RCC 7860 (cell line): ENCODE measurements around the gene TACR2.

Source experiments
- DNase-seq: peaks from one replicate; pipeline ENCODE4 v3.0.0-alpha.2; 2015; ENCODE audit warnings: low spot score
- FAIRE-seq: peaks from 2 replicates; lab custom pipeline; 2012; peaks lifted over from hg19 to GRCh38; lab: Jason Lieb, UNC

TACR2 gene

DNA sequence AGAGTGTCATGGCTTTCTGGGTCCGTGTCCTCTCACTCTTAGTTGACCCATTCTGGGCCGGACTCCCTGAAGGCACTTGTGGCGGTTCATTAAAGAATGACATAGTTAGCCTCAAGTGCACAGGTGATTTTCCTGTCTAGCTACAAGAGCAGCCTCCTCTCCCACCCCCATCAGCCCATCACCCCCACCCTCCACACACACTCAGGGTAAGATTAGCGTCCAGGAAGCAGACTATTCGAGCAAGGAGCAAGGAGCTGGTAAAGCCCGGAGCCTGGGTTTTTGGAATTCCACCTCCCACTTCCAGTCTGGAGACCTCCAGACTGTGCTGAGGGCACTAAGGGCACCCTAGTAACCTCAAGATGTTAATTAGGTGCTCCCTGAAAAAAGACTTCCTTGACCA is 39.5 kb downstream of the TACR2 start:
- no peak for FAIRE-seq
- no peak for DNase-seq

DNA sequence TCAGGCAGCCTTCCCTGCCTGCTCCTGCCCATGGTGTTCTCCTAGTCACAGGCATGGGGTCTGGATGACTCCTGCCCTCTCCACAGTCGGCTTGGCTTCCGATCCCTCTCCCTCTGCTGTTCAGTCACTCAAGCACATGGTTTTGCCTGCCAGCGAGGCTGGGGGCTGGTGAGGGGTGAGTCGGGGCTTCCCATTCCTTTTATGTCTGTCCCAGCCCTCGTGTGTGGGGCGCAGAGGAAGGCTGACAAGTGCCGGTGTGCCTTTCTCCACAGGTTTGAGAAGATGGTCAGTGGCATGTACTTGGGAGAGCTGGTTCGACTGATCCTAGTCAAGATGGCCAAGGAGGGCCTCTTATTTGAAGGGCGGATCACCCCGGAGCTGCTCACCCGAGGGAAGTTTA is 40.1 kb downstream of the TACR2 start:
- DNase-seq = no peak
- FAIRE-seq = no peak

- no peak for FAIRE-seq
Observed at GRCh38 chr10:69375307-69376151, 41.2 kb downstream of the TACR2 start.

GRCh38 chr10:69374931-69375306 is 41.8 kb downstream of the TACR2 start:
- DNase-seq = no peak
- no peak for FAIRE-seq

More at GRCh38 chr10:69375307-69376151, 41.2 kb downstream of the TACR2 start:
- no peak for DNase-seq

DNA sequence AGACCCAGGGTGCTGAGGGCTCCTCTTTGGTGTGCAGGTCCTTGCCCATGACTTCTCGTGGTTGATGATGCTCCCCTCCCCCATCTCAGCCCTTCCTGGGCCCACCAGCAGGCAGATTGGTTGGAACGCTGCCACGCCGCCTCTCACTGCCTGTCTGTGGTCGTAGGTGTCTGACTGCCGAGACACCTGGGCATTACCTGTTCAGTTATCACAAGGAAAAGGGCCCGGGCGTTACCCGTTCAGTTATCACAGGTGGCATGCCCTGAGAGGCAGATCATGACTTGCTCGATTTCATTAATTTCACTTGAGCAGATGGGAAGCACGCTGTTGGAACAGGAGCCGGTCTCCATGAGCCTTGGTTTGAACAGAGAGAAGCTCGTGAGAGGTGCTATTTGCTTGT is 42.5 kb downstream of the TACR2 start:
- FAIRE-seq (no peak), DNase-seq (no peak)

DNA sequence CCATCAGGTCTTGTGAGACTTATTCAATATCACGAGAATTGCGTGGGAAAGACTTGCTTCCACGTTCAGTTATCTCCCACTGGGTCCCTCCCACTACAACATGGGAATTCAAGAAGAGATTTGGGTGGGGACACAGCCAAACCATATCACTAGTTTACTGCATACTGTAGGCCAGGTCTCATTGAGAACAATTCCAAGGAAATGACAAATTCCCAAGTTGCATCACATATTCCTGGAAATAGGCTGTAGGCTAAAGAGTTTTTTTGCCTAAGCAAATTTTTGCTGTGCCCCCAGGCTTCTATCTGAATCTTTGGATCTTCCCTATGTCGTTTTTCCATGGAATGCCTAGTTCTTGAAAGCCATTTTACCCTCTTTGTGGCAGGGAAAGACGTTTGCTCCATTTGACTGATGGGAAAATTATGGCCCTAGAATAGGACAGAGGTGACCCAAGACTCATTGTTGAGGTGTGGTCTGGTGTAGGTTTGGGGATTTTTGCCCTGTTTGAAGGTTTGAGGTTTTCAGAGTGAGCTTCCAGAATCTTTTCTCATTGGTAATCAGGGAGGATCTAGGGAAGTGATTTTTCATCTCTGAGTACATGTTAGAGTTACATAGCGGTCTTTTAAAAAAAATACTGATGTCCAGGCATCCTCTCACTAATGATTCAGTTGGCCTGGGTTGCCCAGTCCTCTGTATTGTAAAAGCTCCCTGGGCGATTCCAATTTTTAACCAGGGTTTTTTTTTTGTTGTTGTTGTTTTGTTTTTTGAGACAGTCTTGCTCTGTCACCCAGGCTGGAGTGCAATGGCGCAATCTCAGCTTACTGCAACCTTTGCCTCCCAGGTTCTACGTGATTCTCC is 44.4 kb downstream of the TACR2 start:
- no peak for DNase-seq
- no peak for FAIRE-seq

GRCh38 chr10:69367469-69367868 is 49.2 kb downstream of the TACR2 start:
- DNase-seq = no peak
- no peak for FAIRE-seq

DNA sequence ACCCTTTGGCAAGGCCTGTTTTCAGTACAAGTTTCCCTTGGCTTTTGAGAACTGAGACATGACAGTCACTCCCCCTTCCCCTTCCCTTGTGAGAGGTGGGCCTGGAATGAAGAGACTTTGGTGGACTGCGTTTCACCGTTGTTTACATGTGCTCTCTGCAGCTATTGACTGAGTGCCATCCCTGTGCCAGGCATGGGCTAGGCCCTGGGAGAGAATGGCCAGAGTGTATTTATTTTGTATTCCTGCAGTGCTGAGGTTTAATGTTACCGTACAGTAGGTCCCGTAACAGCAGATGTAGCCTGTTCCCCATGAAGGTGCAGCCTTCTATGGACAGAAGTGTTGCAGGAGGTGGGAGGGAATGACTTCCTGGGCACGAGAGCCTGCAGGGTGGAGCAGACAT is 50.0 kb downstream of the TACR2 start:
- no peak for FAIRE-seq
- DNase-seq = no peak

DNA sequence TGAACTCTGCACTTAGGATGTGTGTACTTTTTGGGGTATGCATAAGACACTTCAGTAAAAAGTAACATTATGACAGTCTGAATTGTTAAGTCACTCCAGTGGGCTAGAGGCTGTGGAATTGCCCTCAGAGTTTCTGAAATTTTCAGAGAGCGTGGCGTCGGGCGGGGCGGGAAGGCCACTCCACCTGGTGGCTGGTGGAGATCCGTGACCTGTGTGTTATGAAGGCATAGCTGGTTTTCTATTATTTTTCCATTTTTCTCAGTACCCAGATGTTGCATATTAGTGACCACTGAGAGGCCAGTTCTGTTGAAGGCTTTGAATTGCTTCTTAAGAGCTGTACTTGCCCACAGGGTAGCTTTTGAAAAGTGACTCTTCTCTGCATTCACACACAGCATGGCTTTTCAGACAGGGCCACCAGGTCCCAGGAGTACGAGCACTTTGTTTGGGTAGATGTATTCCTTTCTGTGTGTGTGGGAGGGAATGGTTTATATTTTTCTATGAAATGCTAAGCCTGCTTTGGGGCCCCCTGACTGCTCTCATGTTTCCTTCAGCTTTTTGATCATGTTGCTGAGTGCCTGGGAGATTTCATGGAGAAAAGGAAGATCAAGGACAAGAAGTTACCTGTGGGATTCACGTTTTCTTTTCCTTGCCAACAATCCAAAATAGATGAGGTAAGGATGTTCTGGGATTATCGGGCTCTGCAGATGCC is 52.3 kb downstream of the TACR2 start:
- DNase-seq = no peak
- FAIRE-seq = no peak

DNA sequence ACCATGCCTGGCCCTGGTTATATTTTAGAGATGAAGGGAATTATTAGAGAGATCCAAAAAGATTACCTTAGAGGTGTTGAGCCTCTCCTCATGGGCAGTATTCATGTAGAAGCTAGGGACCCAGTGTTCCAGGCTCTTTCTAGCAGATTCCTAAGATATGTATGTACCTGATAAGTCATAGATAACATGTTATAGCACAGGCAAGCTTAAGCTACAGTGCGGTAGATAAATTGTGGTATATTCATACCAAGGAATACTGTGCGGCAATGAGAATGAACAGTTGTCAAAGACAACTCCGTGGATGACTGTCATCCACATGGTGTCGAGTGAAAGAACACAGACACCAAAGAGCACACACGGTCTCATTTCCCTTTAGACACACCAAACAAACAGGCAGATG is 53.1 kb downstream of the TACR2 start:
- FAIRE-seq = no peak

GRCh38 chr10:69362471-69362954 is 54.2 kb downstream of the TACR2 start:
- DNase-seq (peak; percentile 73), FAIRE-seq (peak; percentile 71)

More for the DNA sequence above, 53.1 kb downstream of the TACR2 start:
- DNase-seq = no peak

DNA sequence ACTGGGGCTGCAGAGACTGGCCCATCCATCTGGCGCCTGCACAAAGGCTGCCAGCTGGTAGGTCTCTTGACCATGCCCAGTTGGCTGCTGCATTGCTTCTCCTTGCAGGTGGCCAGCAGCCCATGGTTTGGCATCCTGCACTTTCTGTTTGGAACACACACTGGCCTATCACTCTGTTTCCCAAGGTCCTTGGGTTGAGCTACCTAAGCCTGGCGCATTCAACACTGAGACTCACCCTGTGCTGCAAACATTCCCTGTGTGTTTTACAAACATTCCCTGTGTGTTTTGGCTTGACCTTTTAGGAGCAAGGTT is 55.5 kb downstream of the TACR2 start:
- no peak for DNase-seq
- FAIRE-seq = no peak

GRCh38 chr10:69360485-69361302 is 56.0 kb downstream of the TACR2 start:
- DNase-seq (peak; percentile 84), FAIRE-seq (peak; percentile 86)

DNA sequence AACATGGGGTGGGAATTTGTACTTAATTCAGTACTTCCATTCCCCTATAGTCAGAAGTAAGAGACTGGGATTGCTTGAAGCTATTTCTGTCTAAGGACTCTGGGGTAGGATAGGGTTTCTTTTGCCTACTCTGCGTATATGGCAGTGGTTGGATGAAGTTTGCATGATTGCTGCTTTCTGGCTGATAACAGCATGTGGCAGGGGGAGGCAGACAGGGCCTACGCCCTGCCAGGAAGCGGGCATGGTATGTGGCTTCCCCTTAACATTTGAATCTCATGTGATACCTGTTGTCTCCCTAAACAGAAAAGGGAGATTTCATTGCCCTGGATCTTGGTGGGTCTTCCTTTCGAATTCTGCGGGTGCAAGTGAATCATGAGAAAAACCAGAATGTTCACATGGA is 57.1 kb downstream of the TACR2 start:
- FAIRE-seq (no peak), DNase-seq (no peak)

DNA sequence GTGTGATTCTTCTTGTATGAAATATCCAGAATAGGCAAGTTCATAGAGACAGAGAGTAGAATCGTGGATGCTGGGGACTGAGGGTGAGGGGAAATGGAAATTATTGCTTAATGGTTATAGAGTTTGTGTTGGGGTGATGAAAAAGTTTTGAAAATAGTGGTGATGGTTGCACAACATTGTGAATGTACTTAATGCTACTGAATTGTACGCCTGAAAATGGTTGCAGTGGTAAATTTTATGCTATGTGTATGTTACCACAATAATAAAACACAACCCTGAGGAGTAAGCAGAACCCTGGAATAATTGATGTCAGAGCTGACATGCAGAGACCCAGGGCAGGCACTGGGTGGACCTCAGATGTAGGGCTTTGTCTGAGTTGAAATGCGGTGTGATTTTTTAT is 57.6 kb downstream of the TACR2 start:
- no peak for DNase-seq
- FAIRE-seq = no peak

DNA sequence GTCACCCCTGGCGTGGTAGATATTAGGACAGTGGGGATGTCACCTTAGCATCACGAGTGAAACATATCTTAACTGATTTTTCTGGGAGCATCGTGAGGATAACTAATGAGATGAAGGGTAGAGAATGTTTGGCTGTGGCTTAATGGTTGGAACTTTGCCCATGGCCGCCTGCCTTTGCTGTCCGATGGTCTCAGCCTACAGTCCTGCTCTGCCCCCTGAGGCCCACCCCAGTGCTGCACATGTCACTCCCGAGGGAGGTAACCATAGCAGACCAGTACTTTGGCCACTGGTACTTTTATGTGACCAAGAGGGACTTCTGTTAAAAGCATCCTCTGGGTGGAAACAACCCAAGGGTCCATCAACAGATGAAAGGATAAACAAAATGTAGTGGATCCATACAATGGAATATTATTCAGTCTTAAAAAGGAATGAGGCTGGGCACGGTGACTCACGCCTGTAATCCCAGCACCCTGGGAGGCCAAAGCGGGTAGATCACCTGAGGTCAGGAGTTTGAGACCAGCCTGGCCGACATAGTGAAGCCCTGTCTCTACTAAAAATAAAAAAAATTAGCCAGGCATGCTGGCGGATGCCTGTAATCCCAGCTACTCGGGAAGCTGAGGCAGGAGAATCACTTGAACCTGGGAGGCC is 58.4 kb downstream of the TACR2 start:
- FAIRE-seq (no peak), DNase-seq (no peak)

DNA sequence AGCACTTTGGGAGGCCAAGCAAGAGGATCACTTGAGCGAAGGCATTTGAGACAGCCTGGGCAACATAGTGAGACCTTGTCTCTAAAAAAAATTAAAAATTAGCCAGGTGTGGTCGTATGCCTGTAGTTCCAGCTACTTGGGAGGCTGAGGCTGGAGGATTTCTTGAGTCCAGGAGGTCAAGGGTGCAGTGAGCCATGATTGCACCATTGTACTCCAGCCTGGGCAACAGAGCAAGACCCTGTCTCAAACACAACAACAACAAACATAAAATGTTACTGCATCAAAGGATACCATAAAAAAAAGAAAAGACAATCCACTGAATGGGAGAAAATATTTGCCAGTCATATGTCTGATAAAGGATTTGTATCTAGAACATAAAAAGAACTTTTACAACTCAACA is 60.5 kb downstream of the TACR2 start:
- FAIRE-seq (no peak), DNase-seq (no peak)

GRCh38 chr10:69353977-69354635 is 62.6 kb downstream of the TACR2 start:
- DNase-seq (no peak), FAIRE-seq (no peak)
